ENCODE measurements around the gene EDC3.

DNA sequence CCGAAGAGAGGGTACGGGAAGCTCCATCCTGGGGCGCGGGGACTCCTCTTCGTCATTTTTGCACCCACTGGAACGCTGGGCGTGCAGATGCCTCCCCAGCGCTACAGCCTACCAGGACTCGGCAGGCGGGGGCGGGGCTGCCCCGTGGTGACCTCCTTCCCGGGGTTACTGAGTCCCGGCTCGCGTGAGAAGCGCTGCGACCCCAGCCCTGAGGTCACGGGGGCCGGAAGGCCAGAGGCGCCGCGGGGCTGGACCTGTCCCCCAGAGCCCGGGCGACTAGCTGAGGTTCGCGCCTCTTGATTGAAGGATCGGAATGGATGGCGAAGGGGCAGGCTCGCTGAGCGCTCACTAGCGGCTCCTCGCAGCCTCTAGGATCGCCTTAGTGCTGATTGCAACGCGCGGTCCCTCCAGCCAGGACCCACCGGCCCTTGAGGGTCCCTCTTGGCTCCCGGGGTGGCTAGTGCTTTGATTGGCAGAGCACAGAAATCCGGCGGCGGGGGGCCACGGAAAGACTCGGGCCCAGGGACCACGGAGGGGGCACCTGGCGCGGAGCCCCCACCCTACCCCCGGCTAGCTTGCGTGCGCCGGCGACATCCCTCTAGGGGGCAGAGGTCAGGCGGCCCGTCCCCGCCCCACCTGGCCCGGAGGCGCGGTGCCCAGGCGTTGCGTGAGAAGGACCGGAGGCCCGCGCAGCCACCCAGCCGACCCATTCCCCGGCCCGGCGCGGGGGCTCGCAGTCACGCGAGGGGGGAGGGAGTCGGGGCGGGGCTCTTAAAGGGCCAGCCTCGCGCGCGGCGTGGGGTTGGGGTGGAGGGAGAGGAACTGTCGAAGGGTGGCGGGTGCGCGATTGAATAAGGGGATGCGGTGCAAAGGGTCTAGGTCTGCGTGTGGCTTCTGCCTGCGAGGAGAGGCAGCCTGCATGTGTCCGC lies 30.3 kb upstream of the EDC3 start:
- TF ChIP-seq POLR2A (IDR thresholded peaks at IDR 0.05; ENCODE audit: low read depth, low read length) = no peak
- TF ChIP-seq TAF1 (IDR thresholded peaks at IDR 0.05; ENCODE audit: borderline replicate concordance, low read depth, low read length) = no peak

Data from GM12892 (cell line).